ENCODE measurements around the gene MTX3. TPM values are rescaled to one million over a fixed set of nuclear protein-coding genes. Genes with fewer than 3 reads are reported as not detected.

MTX3 gene
- total RNA-seq: 12.5 and 13.2 TPM in 2 replicates

DNA sequence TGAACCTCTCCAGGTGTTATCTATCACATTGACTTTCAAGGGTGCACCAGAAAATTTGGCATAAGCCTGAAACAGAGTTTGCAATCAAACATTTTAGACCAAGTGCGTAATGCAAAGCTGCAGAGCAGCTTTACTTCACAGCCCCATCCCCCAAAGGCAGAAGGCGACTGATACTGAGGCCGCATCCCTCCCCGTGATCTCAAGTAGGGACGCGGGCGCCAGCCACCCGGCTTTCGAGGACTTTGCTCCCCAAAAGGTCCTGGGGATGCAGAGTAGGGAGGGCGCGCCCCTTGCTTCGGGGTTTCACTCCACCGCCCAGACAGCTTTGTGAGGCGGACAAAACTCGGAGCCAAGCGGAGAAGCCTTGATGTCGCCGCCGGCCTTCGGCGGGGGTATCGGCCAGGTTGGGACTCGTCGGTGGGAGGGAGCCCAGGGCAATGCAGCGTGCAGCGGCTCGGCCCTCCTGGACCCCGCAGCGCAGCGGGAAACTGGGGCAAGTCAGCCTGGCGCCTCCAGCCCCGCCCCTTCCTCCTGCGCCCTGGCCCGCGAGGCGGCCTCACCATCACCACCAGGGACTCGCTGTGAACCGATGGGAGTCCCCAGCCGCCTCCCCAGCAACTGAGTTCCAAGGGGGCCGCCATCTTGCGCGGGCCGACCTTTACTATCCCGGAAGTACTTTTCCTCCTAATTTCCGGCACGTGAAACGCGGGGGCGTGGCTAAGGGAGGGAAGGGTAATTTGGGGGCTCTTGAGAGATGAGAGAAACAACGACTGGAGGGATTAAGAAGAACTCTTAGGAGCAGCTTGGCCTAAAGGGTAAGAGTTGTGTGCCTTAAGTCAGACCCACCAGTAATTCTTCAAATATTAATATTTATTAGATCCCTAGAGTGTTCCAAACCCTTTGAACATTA, at the start of gene MTX3:
MTX3 (minus strand) TSS at position 665 of the 910 bp plus-strand sequence; CDS start at position 641, 24 bp downstream.
- TF ChIP-seq, protein P1, sequence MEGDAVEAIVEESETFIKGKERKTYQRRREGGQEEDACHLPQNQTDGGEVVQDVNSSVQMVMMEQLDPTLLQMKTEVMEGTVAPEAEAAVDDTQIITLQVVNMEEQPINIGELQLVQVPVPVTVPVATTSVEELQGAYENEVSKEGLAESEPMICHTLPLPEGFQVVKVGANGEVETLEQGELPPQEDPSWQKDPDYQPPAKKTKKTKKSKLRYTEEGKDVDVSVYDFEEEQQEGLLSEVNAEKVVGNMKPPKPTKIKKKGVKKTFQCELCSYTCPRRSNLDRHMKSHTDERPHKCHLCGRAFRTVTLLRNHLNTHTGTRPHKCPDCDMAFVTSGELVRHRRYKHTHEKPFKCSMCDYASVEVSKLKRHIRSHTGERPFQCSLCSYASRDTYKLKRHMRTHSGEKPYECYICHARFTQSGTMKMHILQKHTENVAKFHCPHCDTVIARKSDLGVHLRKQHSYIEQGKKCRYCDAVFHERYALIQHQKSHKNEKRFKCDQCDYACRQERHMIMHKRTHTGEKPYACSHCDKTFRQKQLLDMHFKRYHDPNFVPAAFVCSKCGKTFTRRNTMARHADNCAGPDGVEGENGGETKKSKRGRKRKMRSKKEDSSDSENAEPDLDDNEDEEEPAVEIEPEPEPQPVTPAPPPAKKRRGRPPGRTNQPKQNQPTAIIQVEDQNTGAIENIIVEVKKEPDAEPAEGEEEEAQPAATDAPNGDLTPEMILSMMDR (IDR thresholded peaks at IDR 0.05; ENCODE audit: insufficient read depth, low read depth, low read length): no peak
- peak within 1 kb of the TSS; percentile 97 for H3K4me3 ChIP-seq (ENCODE audit: low read depth, low read length)
- peak; percentile 77 for DNase-seq (ENCODE audit: low read depth)

- TF ChIP-seq, protein P1 (IDR thresholded peaks at IDR 0.05; ENCODE audit: insufficient read depth, low read depth, low read length): no peak
- DNase-seq (ENCODE audit: low read depth): no peak
- H3K4me3 ChIP-seq (ENCODE audit: low read depth, low read length): no peak overlapping the region
Observed at GRCh38 chr5:80039650-80040049, 48.6 kb upstream of the MTX3 start.

DNA sequence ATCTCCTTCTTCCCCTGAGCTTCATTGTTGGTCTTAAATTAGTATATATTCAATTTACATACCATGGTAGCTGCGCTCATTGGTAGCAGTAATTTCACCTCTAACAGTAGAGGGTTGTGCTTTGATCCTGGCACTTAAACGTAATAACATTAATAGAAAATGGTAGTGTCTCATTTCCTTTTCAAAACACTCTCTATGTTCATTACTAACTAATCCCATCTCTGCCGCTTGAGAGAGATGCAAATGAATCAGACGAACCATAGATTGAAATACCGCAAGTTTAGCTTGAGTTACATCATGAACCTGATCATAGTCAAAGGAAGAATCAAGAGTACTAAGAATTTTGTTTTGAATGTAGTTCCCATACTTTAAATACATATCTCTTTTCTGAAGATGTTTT, 46.3 kb upstream of the MTX3 start:
- no peak for DNase-seq (ENCODE audit: low read depth)
- TF ChIP-seq, protein P1 (IDR thresholded peaks at IDR 0.05; ENCODE audit: insufficient read depth, low read depth, low read length): no peak
- H3K4me3 ChIP-seq (ENCODE audit: low read depth, low read length): no peak overlapping the region

- TF ChIP-seq, protein P1 (IDR thresholded peaks at IDR 0.05; ENCODE audit: insufficient read depth, low read depth, low read length): no peak
- DNase-seq (ENCODE audit: low read depth): no peak
- H3K4me3 ChIP-seq (ENCODE audit: low read depth, low read length): no peak overlapping the region
Observed at GRCh38 chr5:80036615-80037014, 45.6 kb upstream of the MTX3 start.

DNA sequence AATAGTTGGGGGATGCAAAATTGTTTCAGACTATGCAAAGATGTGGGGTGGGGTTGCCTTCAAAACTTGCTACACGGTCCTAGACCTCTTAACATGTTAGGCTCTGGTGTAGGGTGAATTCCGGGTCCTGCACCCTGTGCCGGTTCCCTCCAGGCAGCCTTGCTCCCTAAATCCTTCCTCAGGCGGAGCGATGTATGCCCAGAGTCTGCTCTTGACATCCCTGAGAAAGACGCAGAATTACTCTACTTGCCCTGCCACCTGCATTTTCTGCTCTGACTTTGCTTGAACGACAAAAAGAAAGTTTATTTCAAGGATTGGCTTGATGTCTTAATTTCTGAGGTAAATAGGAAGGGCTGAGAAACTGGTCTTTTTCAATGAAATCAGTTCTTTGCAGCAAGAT, 44.8 kb upstream of the MTX3 start:
- H3K4me3 ChIP-seq (ENCODE audit: low read depth, low read length): no peak overlapping the region
- DNase-seq (ENCODE audit: low read depth): no peak
- TF ChIP-seq, protein P1 (IDR thresholded peaks at IDR 0.05; ENCODE audit: insufficient read depth, low read depth, low read length): no peak

DNA sequence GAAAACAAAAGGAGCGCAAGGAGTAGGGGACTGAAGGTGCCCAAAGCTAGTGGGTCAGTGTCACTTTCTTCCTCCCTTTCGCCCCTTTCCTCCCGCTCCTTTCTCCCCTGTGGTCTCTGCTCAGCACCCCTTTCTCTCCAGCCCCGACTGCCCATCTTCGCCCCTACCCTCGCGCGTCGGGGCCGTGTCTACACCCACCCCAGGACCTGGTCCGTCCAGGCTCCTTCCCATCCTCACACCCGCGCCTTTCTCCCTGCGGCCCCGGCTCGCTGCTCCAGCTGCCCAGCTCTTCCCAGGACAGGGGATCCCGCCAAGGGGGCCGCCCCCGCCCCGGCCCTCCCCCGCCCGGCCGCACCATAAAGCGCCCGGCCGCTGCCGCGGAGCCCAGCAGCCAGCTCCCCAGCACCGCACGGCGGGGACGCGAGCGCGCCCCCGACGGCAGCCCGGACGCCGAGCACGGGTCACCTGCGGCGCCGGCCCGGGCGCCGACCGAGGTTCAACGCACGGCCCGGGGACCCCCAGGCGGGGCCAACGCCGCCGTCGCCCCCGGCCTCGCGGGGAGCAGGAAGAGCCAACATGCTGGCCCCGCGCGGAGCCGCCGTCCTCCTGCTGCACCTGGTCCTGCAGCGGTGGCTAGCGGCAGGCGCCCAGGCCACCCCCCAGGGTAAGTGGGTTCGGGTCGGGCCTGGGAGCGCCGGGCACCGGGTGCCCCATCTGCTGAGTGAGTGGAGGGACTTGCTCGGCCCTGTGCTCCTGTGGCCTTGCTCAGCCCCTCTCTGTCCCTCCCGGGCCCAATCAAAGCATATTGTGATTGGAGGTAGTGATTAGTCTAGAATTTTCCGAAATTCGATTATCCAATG, 44.1 kb upstream of the MTX3 start, which contains the start of gene THBS4:
THBS4 (plus strand) TSS at position 387 of the 860 bp plus-strand sequence; CDS start at position 577, 190 bp downstream.
- H3K4me3 ChIP-seq (ENCODE audit: low read depth, low read length): no peak within 1 kb of the TSS
- DNase-seq (ENCODE audit: low read depth): no peak
- TF ChIP-seq, protein P1 (IDR thresholded peaks at IDR 0.05; ENCODE audit: insufficient read depth, low read depth, low read length): no peak

All from fibroblast of villous mesenchyme (primary cell).